Embryonic facial prominence (tissue), 1 donor: ENCODE results near the gene CAST.
A peak's percentile ranks its signal among the peaks of the same experiment; 100 is the strongest.

ENCODE experiments used
- DNase-seq: peaks from one replicate; pipeline ENCODE4 v3.0.0-alpha.2; 2016; ENCODE audit errors: extremely low spot score

The CAST gene

GRCh38 chr5:96671441-96671840, 9.3 kb downstream of the CAST start:
- no peak for DNase-seq

GRCh38 chr5:96673127-96673526, 11.0 kb downstream of the CAST start:
- DNase-seq = no peak

- no peak for DNase-seq
Observed at GRCh38 chr5:96675882-96676281, 13.7 kb downstream of the CAST start.

GRCh38 chr5:96677496-96677895, 15.3 kb downstream of the CAST start:
- DNase-seq = no peak

- no peak for DNase-seq
Observed at GRCh38 chr5:96679293-96679692, 17.1 kb downstream of the CAST start.

- DNase-seq = no peak
Observed at GRCh38 chr5:96680759-96681470, 18.7 kb downstream of the CAST start.

GRCh38 chr5:96683392-96683791, 21.2 kb downstream of the CAST start:
- no peak for DNase-seq

GRCh38 chr5:96683810-96684209, 21.6 kb downstream of the CAST start:
- DNase-seq = no peak

- DNase-seq = no peak
Observed at GRCh38 chr5:96687080-96687479, 24.9 kb downstream of the CAST start.

- no peak for DNase-seq
Observed at GRCh38 chr5:96687812-96688453, 25.8 kb downstream of the CAST start.

GRCh38 chr5:96690861-96691260, 28.7 kb downstream of the CAST start:
- no peak for DNase-seq

GRCh38 chr5:96691503-96692303, 29.5 kb downstream of the CAST start:
- DNase-seq = no peak

- DNase-seq = no peak
Observed at GRCh38 chr5:96692441-96692840, 30.3 kb downstream of the CAST start.

GRCh38 chr5:96699186-96699820, 37.1 kb downstream of the CAST start:
- DNase-seq = no peak

- peak; percentile 59 for DNase-seq
Observed at GRCh38 chr5:96702503-96703383, 40.6 kb downstream of the CAST start.

- DNase-seq = no peak
Observed at GRCh38 chr5:96703384-96703920, 41.3 kb downstream of the CAST start.

- DNase-seq = no peak
Observed at GRCh38 chr5:96703995-96704394, 41.8 kb downstream of the CAST start.

GRCh38 chr5:96706433-96707111, 44.4 kb downstream of the CAST start:
- DNase-seq = no peak

- no peak for DNase-seq
Observed at GRCh38 chr5:96708600-96708999, 46.4 kb downstream of the CAST start.

GRCh38 chr5:96709152-96709821, 47.1 kb downstream of the CAST start:
- DNase-seq = no peak
